ENCODE measurements around the gene ZNF746.

DNA sequence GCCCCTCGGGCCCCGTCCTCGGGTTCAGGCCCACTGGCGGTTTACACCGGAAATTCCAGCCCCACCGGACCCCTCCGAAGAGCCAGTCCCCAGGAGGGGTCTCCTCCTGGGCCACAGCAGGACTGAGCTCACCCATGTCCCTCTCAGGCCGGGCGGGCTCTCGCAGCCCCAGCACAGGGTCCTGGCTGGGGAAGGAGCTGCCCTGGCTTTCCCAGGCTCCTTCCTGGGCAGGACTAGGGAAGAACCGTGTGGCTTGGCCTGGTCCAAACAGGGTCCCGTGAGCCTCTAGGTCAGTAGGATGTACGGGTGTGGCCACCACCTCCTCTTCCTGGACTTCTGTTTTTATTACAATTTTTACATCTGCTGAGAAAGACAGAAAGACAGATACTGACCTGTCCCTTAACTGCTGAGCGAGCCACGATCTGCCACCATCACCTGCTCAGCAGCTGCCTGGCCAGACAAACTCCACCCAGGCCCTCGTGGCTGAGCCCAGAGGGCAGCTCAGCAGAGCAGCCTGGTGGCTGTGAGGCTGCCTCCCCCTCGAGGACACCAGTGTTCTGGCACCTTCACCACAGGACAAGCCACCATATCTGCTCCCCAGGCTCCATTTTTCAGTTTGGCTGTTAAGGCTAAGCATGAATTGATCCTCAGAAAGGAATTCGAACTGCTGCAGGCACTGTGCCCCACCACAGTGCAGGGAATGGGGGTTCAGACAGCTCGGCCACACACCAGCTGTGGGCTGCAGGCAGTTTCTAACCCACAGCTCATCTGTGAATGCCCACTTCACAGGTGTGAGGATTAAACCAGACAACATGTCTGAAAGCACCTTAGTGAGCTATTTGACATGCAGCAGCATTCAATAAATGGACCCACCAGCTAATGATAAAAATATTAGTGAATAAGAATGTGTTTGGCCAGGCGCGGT, 22.2 kb downstream of the ZNF746 start:
- TF ChIP-seq, protein P1, sequence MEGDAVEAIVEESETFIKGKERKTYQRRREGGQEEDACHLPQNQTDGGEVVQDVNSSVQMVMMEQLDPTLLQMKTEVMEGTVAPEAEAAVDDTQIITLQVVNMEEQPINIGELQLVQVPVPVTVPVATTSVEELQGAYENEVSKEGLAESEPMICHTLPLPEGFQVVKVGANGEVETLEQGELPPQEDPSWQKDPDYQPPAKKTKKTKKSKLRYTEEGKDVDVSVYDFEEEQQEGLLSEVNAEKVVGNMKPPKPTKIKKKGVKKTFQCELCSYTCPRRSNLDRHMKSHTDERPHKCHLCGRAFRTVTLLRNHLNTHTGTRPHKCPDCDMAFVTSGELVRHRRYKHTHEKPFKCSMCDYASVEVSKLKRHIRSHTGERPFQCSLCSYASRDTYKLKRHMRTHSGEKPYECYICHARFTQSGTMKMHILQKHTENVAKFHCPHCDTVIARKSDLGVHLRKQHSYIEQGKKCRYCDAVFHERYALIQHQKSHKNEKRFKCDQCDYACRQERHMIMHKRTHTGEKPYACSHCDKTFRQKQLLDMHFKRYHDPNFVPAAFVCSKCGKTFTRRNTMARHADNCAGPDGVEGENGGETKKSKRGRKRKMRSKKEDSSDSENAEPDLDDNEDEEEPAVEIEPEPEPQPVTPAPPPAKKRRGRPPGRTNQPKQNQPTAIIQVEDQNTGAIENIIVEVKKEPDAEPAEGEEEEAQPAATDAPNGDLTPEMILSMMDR (IDR thresholded peaks at IDR 0.05): no peak
- TF ChIP-seq POLR2A (IDR thresholded peaks at IDR 0.05): no peak
